ENCODE measurements around the gene ZMAT5. TPM values are rescaled to one million over a fixed set of nuclear protein-coding genes. Genes with fewer than 3 reads are reported as not detected.

ZMAT5 gene
- total RNA-seq, 1 experiment from 2014 or later: 21.0 TPM

GRCh38 chr22:29784451-29785361 lies 17.9 kb upstream of the ZMAT5 start:
- Mint-ChIP-seq H3K27me3 (ENCODE audit: unreplicated experiment) (no peaks in the 10 kb centered on the region), H3K4me1 (ENCODE audit: low read depth, unreplicated experiment) (peaks cover 40% of the 10 kb centered on the region), H3K36me3 (ENCODE audit: insufficient read depth, unreplicated experiment) (peaks cover 16% of the 10 kb centered on the region), H3K27ac (ENCODE audit: unreplicated experiment) (no peak overlapping the region), H3K4me3 (ENCODE audit: low read depth, unreplicated experiment) (no peak overlapping the region), H3K9me3 (ENCODE audit: low read depth, unreplicated experiment) (no peaks in the 10 kb centered on the region)
- CTCF ChIA-PET: no interaction called here
- BruUV-seq (replicated peaks): no TSS peak
- TF ChIP-seq CTCF (IDR thresholded peaks at IDR 0.05; ENCODE audit: unreplicated experiment): no peak
- no peak for DNase-seq
- intact Hi-C loops (cut with micrococcal nuclease; ENCODE audit: unreplicated experiment): no loop called here

- H3K36me3 Mint-ChIP-seq (ENCODE audit: insufficient read depth, unreplicated experiment): peaks cover 3% of the 10 kb centered on the region
- no peak for TF ChIP-seq CTCF (IDR thresholded peaks at IDR 0.05; ENCODE audit: unreplicated experiment)
- no peaks in the 10 kb centered on the region for H3K27me3 Mint-ChIP-seq (ENCODE audit: unreplicated experiment)
- DNase-seq: peak; percentile 56
- H3K4me1 Mint-ChIP-seq (ENCODE audit: low read depth, unreplicated experiment): peaks cover 36% of the 10 kb centered on the region
- CTCF ChIA-PET: interaction anchor here (0.6 to 1.1 kb wide), 5 partner anchors 10 to 201 kb away, joined by 3 to 6 read pairs (median 4); partner anchors contain the start of genes UQCR10 and ZMAT5
- no TSS peak for BruUV-seq (replicated peaks)
- H3K9me3 Mint-ChIP-seq (ENCODE audit: low read depth, unreplicated experiment): no peaks in the 10 kb centered on the region
- no peak overlapping the region for H3K4me3 Mint-ChIP-seq (ENCODE audit: low read depth, unreplicated experiment)
- peak overlapping the region; percentile 25 for H3K27ac Mint-ChIP-seq (ENCODE audit: unreplicated experiment)
- intact Hi-C loops (cut with micrococcal nuclease; ENCODE audit: unreplicated experiment): no loop called here
Measured at GRCh38 chr22:29782061-29782845, 15.4 kb upstream of the ZMAT5 start.

- Mint-ChIP-seq H3K36me3 (ENCODE audit: insufficient read depth, unreplicated experiment) (no peaks in the 10 kb centered on the region), H3K4me3 (ENCODE audit: low read depth, unreplicated experiment) (peak overlapping the region; percentile 6), H3K4me1 (ENCODE audit: low read depth, unreplicated experiment) (peaks cover 33% of the 10 kb centered on the region), H3K27me3 (ENCODE audit: unreplicated experiment) (no peaks in the 10 kb centered on the region), H3K9me3 (ENCODE audit: low read depth, unreplicated experiment) (no peaks in the 10 kb centered on the region), H3K27ac (ENCODE audit: unreplicated experiment) (peak overlapping the region; percentile 51)
- intact Hi-C loops (cut with micrococcal nuclease; ENCODE audit: unreplicated experiment): no loop called here
- TF ChIP-seq CTCF (IDR thresholded peaks at IDR 0.05; ENCODE audit: unreplicated experiment): no peak
- peak; percentile 44 for DNase-seq
- BruUV-seq (replicated peaks): no TSS peak
- CTCF ChIA-PET: interaction anchor here (0.6 to 1.4 kb wide), 3 partner anchors 11 to 201 kb away, joined by 3 to 6 read pairs (median 4); no protein-coding TSS in a partner anchor
Measured at GRCh38 chr22:29780748-29781676, 14.2 kb upstream of the ZMAT5 start.

DNA sequence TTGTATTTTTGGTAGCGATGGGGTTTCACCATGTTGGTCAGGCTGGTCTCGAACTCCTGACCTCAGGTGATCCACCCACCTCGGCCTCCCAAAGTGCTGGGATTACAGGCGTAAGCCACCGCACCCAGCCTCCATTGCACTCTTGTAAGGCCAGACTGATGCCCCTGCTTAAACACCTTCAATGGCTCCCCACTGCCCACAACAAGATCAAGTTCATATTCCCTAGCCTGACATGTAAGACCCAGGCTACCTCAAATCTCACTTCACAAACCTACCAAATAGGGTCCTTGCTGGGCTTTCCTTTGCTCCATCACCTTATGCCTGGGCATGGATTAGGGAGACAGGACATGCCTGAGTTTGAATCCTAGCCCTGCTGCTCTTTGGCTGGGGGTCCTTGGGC lies 13.4 kb upstream of the ZMAT5 start:
- no peak for TF ChIP-seq CTCF (IDR thresholded peaks at IDR 0.05; ENCODE audit: unreplicated experiment)
- no peak for DNase-seq
- intact Hi-C loops (cut with micrococcal nuclease; ENCODE audit: unreplicated experiment): no loop called here
- H3K27ac Mint-ChIP-seq (ENCODE audit: unreplicated experiment): peak overlapping the region; percentile 51
- no peaks in the 10 kb centered on the region for H3K9me3 Mint-ChIP-seq (ENCODE audit: low read depth, unreplicated experiment)
- H3K4me1 Mint-ChIP-seq (ENCODE audit: low read depth, unreplicated experiment): peaks cover 33% of the 10 kb centered on the region
- CTCF ChIA-PET: interaction anchor here (0.6 to 1.4 kb wide), 2 partner anchors 12 to 202 kb away, joined by 4 to 6 read pairs; no protein-coding TSS in a partner anchor
- H3K27me3 Mint-ChIP-seq (ENCODE audit: unreplicated experiment): no peaks in the 10 kb centered on the region
- no peaks in the 10 kb centered on the region for H3K36me3 Mint-ChIP-seq (ENCODE audit: insufficient read depth, unreplicated experiment)
- BruUV-seq (replicated peaks): no TSS peak
- H3K4me3 Mint-ChIP-seq (ENCODE audit: low read depth, unreplicated experiment): no peak overlapping the region

Data from Calu3 (cell line).